ENCODE data around the gene CCDC85C. TPM values are rescaled to one million over a fixed set of nuclear protein-coding genes. Genes with fewer than 3 reads are reported as not detected.

The CCDC85C gene
- total RNA-seq, 1 experiment from 2014 or later = 42.3 TPM

DNA sequence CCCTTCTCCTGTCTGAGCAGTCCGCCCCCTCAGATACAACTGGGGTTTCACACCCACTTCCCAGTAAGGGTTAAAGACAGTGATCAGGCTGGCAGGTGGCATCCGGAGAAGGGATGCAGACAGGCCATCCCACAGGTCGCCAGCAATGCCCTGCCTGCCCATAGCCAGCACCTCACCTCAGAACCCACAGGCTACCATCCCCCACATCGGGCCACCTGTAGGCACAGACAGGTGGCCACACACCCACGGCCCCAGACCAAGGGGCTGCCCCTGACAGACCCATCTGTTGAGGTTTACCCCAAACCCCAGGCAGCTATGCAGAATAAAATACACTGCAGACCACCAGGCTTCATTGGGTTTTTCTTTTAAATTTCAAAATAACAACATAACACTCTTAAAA, 65.3 kb downstream of the CCDC85C start:
- TF ChIP-seq CBX3 (IDR thresholded peaks at IDR 0.05; ENCODE audit: low read depth) (no peak), CTCF (IDR thresholded peaks at IDR 0.05 in 2 of 3, conservative IDR thresholded peaks at IDR 0.05 in 1 of 3; ENCODE audit: borderline replicate concordance in 1 of 3, insufficient read depth in 1 of 3, low read depth in 2 of 3, low read length in 2 of 3) (no peak), SIN3A (IDR thresholded peaks at IDR 0.05; ENCODE audit: low read depth) (no peak), POLR2AphosphoS5 (IDR thresholded peaks at IDR 0.05; ENCODE audit: low read depth, low read length) (no peak), ZBTB33 (IDR thresholded peaks at IDR 0.05; ENCODE audit: extremely low read depth, insufficient replicate concordance, low read length) (no peak), POLR2A (IDR thresholded peaks at IDR 0.05; ENCODE audit: borderline replicate concordance, extremely low read depth, insufficient read depth, insufficient read length) (no peak), EZH2phosphoT487 (IDR thresholded peaks at IDR 0.05; ENCODE audit: borderline replicate concordance) (no peak), SRF (IDR thresholded peaks at IDR 0.05; ENCODE audit: low read depth) (no peak), SP1 (IDR thresholded peaks at IDR 0.05; ENCODE audit: low read depth) (no peak), JUND (IDR thresholded peaks at IDR 0.05) (no peak), FOSL1 (IDR thresholded peaks at IDR 0.05; ENCODE audit: low read depth) (no peak), TCF7L2 (IDR thresholded peaks at IDR 0.05; ENCODE audit: borderline replicate concordance, extremely low read depth, insufficient read depth, insufficient read length) (no peak), ELF1 (IDR thresholded peaks at IDR 0.05; ENCODE audit: borderline replicate concordance, low read depth) (no peak), RAD21 (IDR thresholded peaks at IDR 0.05; ENCODE audit: low read depth) (no peak), REST (IDR thresholded peaks at IDR 0.05; ENCODE audit: low read depth) (no peak)
- TF ChIP-seq, protein P1, sequence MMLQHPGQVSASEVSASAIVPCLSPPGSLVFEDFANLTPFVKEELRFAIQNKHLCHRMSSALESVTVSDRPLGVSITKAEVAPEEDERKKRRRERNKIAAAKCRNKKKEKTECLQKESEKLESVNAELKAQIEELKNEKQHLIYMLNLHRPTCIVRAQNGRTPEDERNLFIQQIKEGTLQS (IDR thresholded peaks at IDR 0.05) = no peak
- peaks cover 18 to 35% of the 10 kb centered on the region in 2 experiments for H3K4me1 ChIP-seq (ENCODE audit: control insufficient read depth in 1 of 2, insufficient read depth in 2 of 2, low read length in 2 of 2)
- H3K79me2 ChIP-seq (ENCODE audit: insufficient read depth, low read length) = peaks cover 35% of the 10 kb centered on the region
- no peaks in the 10 kb centered on the region for H4K20me1 ChIP-seq (ENCODE audit: insufficient read depth)
- POLR2A ChIA-PET = no interaction called here
- ATAC-seq (no peak), DNase-seq (ENCODE audit: low read depth, low spot score) (no peak)
- no peak overlapping the region for H3K4me3 ChIP-seq (replicated peaks in 1 of 2; ENCODE audit: low read depth in 1 of 2, low read length in 2 of 2)
- no peak overlapping the region for H3K9ac ChIP-seq (ENCODE audit: low read length)
- RAD21 ChIA-PET (ENCODE audit: low non-redundant PET in 1 of 2, low total read pairs in 2 of 2, uncharacterized antibody in 2 of 2, unreplicated experiment in 2 of 2) = no interaction called here
- no TSS peak for BruUV-seq (replicated peaks)
- no peaks in the 10 kb centered on the region for H3K9me2 ChIP-seq (ENCODE audit: insufficient read depth)
- H3K9me3 ChIP-seq (ENCODE audit: control insufficient read depth in 1 of 2, insufficient read depth in 1 of 2, low read depth in 1 of 2, low read length in 2 of 2) = no peaks in the 10 kb centered on the region
- CTCF ChIA-PET = no interaction called here
- H3K4me2 ChIP-seq (ENCODE audit: low read length) = peak overlapping the region; percentile 61
- no peak overlapping the region for H3K27ac ChIP-seq (ENCODE audit: low read depth, low read length)
- no peaks in the 10 kb centered on the region for H3K27me3 ChIP-seq (ENCODE audit: insufficient read depth, low read length)
- no peaks in the 10 kb centered on the region for H3K36me3 ChIP-seq (ENCODE audit: control insufficient read depth in 1 of 2, insufficient read depth in 2 of 2, low read length in 2 of 2)
- intact Hi-C loops (cut with micrococcal nuclease) = no loop called here
- H2AFZ ChIP-seq (ENCODE audit: low read depth, low read length, poor library complexity, severe bottlenecking) = no peak overlapping the region

Measured in HCT116 (cell line).